H9 (cell line): ENCODE measurements around the gene SNRNP35. TPM values are rescaled to one million over a fixed set of nuclear protein-coding genes. Genes with fewer than 3 reads are reported as not detected.

Experiments
- DNase-seq: peaks from one replicate; pipeline ENCODE4 v3.0.0-alpha.2; 2017
- H2AFZ ChIP-seq: one replicate; pipeline ENCODE4 v1.6.1; 2013; ENCODE audit warnings: mild to moderate bottlenecking, low read length, control low read depth, moderate library complexity
- H2AK5ac ChIP-seq: 2 replicates; pipeline ENCODE4 v1.6.1; 2013; ENCODE audit warnings: low read length, control low read depth, mixed read lengths; ENCODE audit not compliant: insufficient read length
- H2BK120ac ChIP-seq: one replicate; pipeline ENCODE4 v1.6.1; 2013; ENCODE audit warnings: low read depth, mild to moderate bottlenecking, low read length, control low read depth, inconsistent platforms; ENCODE audit not compliant: poor library complexity, severe bottlenecking
- H2BK12ac ChIP-seq: 2 replicates; pipeline ENCODE4 v1.6.1; 2013; ENCODE audit warnings: low read length, control low read depth, mixed read lengths, low read depth; ENCODE audit not compliant: insufficient read length
- H2BK15ac ChIP-seq: 2 replicates; pipeline ENCODE4 v1.6.1; 2013; ENCODE audit warnings: low read depth, low read length, control low read depth
- H2BK20ac ChIP-seq: one replicate; pipeline ENCODE4 v1.6.1; 2013; ENCODE audit warnings: low read depth, mild to moderate bottlenecking, low read length, control low read depth, inconsistent platforms; ENCODE audit not compliant: poor library complexity, severe bottlenecking
- H2BK5ac ChIP-seq: 2 replicates; pipeline ENCODE4 v1.6.1; 2013; ENCODE audit warnings: low read length, control low read depth, mixed read lengths; ENCODE audit not compliant: insufficient read length
- H3K14ac ChIP-seq: 2 replicates; pipeline ENCODE4 v1.6.1; 2013; ENCODE audit warnings: low read length, control low read depth; ENCODE audit not compliant: insufficient read depth
- H3K18ac ChIP-seq: 2 replicates; pipeline ENCODE4 v1.6.1; 2013; ENCODE audit warnings: low read depth, mild to moderate bottlenecking, mixed read lengths, low read length, control low read depth; ENCODE audit not compliant: insufficient read length
- H3K23ac ChIP-seq: 2 replicates; pipeline ENCODE4 v1.6.1; 2013; ENCODE audit warnings: low read length, control low read depth, mixed read lengths, low read depth; ENCODE audit not compliant: insufficient read length
- H3K23me2 ChIP-seq: 2 replicates; pipeline ENCODE4 v1.6.1; 2013; ENCODE audit warnings: low read depth, mild to moderate bottlenecking, mixed read lengths, low read length, control low read depth; ENCODE audit not compliant: insufficient read length, poor library complexity, severe bottlenecking
- H3K27ac ChIP-seq: 2 replicates; pipeline ENCODE4 v1.5.1; 2013; ENCODE audit warnings: low read length, control low read depth, mixed read lengths, low read depth; ENCODE audit not compliant: insufficient read length
- H3K27me3 ChIP-seq: 2 replicates; pipeline ENCODE4 v1.6.1; 2013; ENCODE audit warnings: low read length, control low read depth, inconsistent platforms; ENCODE audit not compliant: insufficient read depth
- H3K4ac ChIP-seq: 2 replicates; pipeline ENCODE4 v1.6.1; 2013; ENCODE audit warnings: low read depth, mild to moderate bottlenecking, control low read depth, inconsistent platforms, low read length, moderate library complexity
- H3K4me1 ChIP-seq: 2 replicates; pipeline ENCODE4 v1.6.1; 2013; ENCODE audit warnings: low read length, control low read depth, inconsistent platforms; ENCODE audit not compliant: insufficient read depth
- H3K4me2 ChIP-seq: 2 replicates; pipeline ENCODE4 v1.6.1; 2013; ENCODE audit warnings: low read length, control low read depth, mixed read lengths; ENCODE audit not compliant: insufficient read length, insufficient read depth
- H3K56ac ChIP-seq: 2 replicates; pipeline ENCODE4 v1.6.1; 2013; ENCODE audit warnings: low read depth, mild to moderate bottlenecking, mixed read lengths, low read length, control low read depth; ENCODE audit not compliant: insufficient read length
- H3K79me1 ChIP-seq: 2 replicates; pipeline ENCODE4 v1.6.1; 2013; ENCODE audit warnings: low read depth, mild to moderate bottlenecking, moderate library complexity, low read length, control low read depth, inconsistent platforms; ENCODE audit not compliant: insufficient read depth, poor library complexity, severe bottlenecking
- H3K79me2 ChIP-seq: 2 replicates; pipeline ENCODE4 v1.6.1; 2013; ENCODE audit warnings: low read length, control low read depth, inconsistent platforms; ENCODE audit not compliant: insufficient read depth
- H3K9ac ChIP-seq: 2 replicates; pipeline ENCODE4 v1.6.1; 2013; ENCODE audit warnings: low read length, control low read depth, mixed read lengths; ENCODE audit not compliant: insufficient read length; ENCODE audit errors: extremely low read depth
- H3K9me3 ChIP-seq: one replicate; pipeline ENCODE4 v1.6.1; 2013; ENCODE audit warnings: low read depth, low read length, inconsistent platforms; ENCODE audit not compliant: control insufficient read depth
- H3T11ph ChIP-seq: one replicate; pipeline ENCODE4 v1.6.1; 2013; ENCODE audit warnings: mild to moderate bottlenecking, low read length, control low read depth, inconsistent platforms
- H4K20me1 ChIP-seq: one replicate; pipeline ENCODE4 v1.6.1; 2013; ENCODE audit not compliant: control insufficient read depth, insufficient read length, insufficient read depth
- H4K5ac ChIP-seq: 2 replicates; pipeline ENCODE4 v1.6.1; 2013; ENCODE audit warnings: low read depth, mild to moderate bottlenecking, mixed read lengths, low read length, control low read depth; ENCODE audit not compliant: insufficient read length
- H4K8ac ChIP-seq: replicated peaks from 2 replicates; pipeline ENCODE4 v1.6.1; 2013; ENCODE audit warnings: low read length, control low read depth, mixed read lengths, low read depth; ENCODE audit not compliant: insufficient read length
- H4K91ac ChIP-seq: 2 replicates; pipeline ENCODE4 v1.6.1; 2013; ENCODE audit warnings: low read depth, mild to moderate bottlenecking, moderate library complexity, mixed read lengths, low read length, control low read depth; ENCODE audit not compliant: insufficient read length
- H3K27ac Mint-ChIP-seq, 3 experiments: 2 replicates in 2 of 3; 3 replicates in 1 of 3; pipeline ENCODE4 v1.8.0; 2020 to 2021; ENCODE audit warnings: mixed read lengths in 3 of 3, mild to moderate bottlenecking in 1 of 3, moderate library complexity in 1 of 3
- H3K27me3 Mint-ChIP-seq: 2 replicates; pipeline ENCODE4 v1.8.0; 2021; ENCODE audit warnings: low read depth, mild to moderate bottlenecking, moderate library complexity, mixed read lengths
- H3K36me3 Mint-ChIP-seq, 3 experiments: 2 replicates in 2 of 3; 3 replicates in 1 of 3; pipeline ENCODE4 v1.8.0; 2020 to 2021; ENCODE audit warnings: low read depth in 3 of 3, mixed read lengths in 3 of 3; ENCODE audit not compliant: insufficient read depth in 1 of 3
- H3K4me1 Mint-ChIP-seq, 2 experiments: 2 replicates each; pipeline ENCODE4 v1.8.0; 2020; ENCODE audit warnings: mixed read lengths in 2 of 2
- H3K4me3 Mint-ChIP-seq, 2 experiments: 2 replicates in 1 of 2; 3 replicates in 1 of 2; pipeline ENCODE4 v1.8.0; 2020 to 2021; ENCODE audit warnings: mild to moderate bottlenecking in 2 of 2, mixed read lengths in 2 of 2, moderate library complexity in 1 of 2
- H3K9me3 Mint-ChIP-seq, 2 experiments: 2 replicates in 1 of 2; 3 replicates in 1 of 2; pipeline ENCODE4 v1.8.0; 2020; ENCODE audit warnings: mild to moderate bottlenecking in 2 of 2, mixed read lengths in 2 of 2, moderate library complexity in 1 of 2
- CTCF ChIP-seq: fragments of 200-600 bp; sonication (generic); conservative IDR thresholded peaks from 3 replicates; pipeline ENCODE4 v1.8.0; 2021; ENCODE audit warnings: antibody characterized with exemption, mild to moderate bottlenecking
- WGBS: extraction: QIAGEN DNeasy Blood & Tissue Kit; methylation state at CpG from one replicate; pipeline ENCODE4 v1.1.7; 2013; ENCODE audit warnings: missing lambda C conversion rate, low lambda C conversion rate, mixed read lengths; ENCODE audit not compliant: insufficient read length; ENCODE audit errors: extremely low coverage; 5-methylcytosine and 5-hydroxymethylcytosine counted together
- total RNA-seq: library from RNA; stranded (reverse); gene quantifications from 2 replicates; pipeline ENCODE4 v1.2.1, GENCODE V29; 2021

SNRNP35 gene
- total RNA-seq, 1 experiment from 2014 or later, result 16.3 TPM

DNA sequence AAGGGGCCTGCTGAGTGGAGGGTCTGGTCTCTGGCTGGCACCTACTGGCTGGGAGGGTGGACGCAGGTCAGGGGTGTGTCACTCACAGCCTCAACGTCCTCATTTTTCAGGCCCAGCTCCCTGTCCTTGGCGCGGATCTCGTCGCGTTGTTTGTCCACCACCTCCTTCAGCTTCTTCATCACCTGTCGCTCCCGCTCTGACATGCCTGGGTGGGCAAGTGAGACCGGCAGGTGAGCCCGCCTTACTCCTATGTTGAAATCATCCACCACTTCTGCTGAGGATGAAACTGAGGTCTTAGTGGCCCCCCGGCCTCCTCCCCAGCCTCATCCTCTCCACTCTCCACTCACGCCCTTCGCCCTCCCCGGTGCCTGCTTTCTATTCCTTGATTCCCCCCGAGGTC is 41.4 kb downstream of the SNRNP35 start:
- Histone ChIP-seq H3K56ac (no peak overlapping the region), H2AFZ (no peak overlapping the region), H2BK20ac (no peak overlapping the region), H3K79me2 (no peaks in the 10 kb centered on the region), H3K9ac (no peak overlapping the region), H3K23ac (no peak overlapping the region), H3K23me2 (no peaks in the 10 kb centered on the region), H4K5ac (no peak overlapping the region), H2BK12ac (no peak overlapping the region), H4K20me1 (no peaks in the 10 kb centered on the region), H3K4ac (no peak overlapping the region), H3K9me3 (no peaks in the 10 kb centered on the region), H2BK15ac (no peak overlapping the region), H3K18ac (no peak overlapping the region), H4K8ac (no peak overlapping the region), H3T11ph (no peak overlapping the region), H3K27ac (no peak overlapping the region), H2AK5ac (no peak overlapping the region), H3K27me3 (no peaks in the 10 kb centered on the region), H3K4me2 (no peak overlapping the region), H4K91ac (no peak overlapping the region), H2BK120ac (no peak overlapping the region), H3K14ac (no peak overlapping the region), H2BK5ac (no peak overlapping the region), H3K79me1 (no peaks in the 10 kb centered on the region), H3K4me1 (no peaks in the 10 kb centered on the region)
- H3K9me3 Mint-ChIP-seq, result no peaks in the 10 kb centered on the region; a peak in 1 of 5 replicates
- no CpG with 5 or more reads among the region's 16 CpGs for WGBS
- H3K27ac Mint-ChIP-seq, result peak overlapping the region in 1 of 3 experiments; percentile 88; a peak in 3 of 7 replicates
- H3K4me1 Mint-ChIP-seq, result no peaks in the 10 kb centered on the region
- H3K36me3 Mint-ChIP-seq, result peaks cover 4 to 26% (median 11%) of the 10 kb centered on the region in 3 experiments
- no peak overlapping the region for H3K4me3 Mint-ChIP-seq
- no peak for TF ChIP-seq CTCF
- no peaks in the 10 kb centered on the region; the same call in 1 of the 2 replicates for H3K27me3 Mint-ChIP-seq
- no peak for DNase-seq
